Fibroblast of lung (primary cell): Measurements from ENCODE around the gene LSM7.

Source experiments
- CTCF ChIP-seq, 2 donors: IDR thresholded peaks in 1 of 2; conservative IDR thresholded peaks in 1 of 2; 1 replicate in 1 of 2; 2 replicates in 1 of 2; pipeline ENCODE4 v1.5.1; 2011 to 2012; ENCODE audit warnings: low read length in 2 of 2, control low read depth in 1 of 2, inconsistent platforms in 1 of 2, low read depth in 1 of 2, mild to moderate bottlenecking in 1 of 2
- EZH2 ChIP-seq: IDR thresholded peaks from 2 replicates; pipeline ENCODE4 v1.5.1; 2012; ENCODE audit warnings: low read length, control low read depth, mild to moderate bottlenecking; ENCODE audit errors: missing control alignments

- TF ChIP-seq CTCF (conservative IDR thresholded peaks at IDR 0.05 in 1 of 2, IDR thresholded peaks at IDR 0.05 in 1 of 2; ENCODE audit: low read depth in 1 of 2, low read length in 2 of 2) (no peak), EZH2 (no peak)
These were observed 4.0 kb downstream of the LSM7 start for GRCh38 chr19:2324220-2324948.
